ENCODE results near the gene EBF4.

EBF4 gene

DNA sequence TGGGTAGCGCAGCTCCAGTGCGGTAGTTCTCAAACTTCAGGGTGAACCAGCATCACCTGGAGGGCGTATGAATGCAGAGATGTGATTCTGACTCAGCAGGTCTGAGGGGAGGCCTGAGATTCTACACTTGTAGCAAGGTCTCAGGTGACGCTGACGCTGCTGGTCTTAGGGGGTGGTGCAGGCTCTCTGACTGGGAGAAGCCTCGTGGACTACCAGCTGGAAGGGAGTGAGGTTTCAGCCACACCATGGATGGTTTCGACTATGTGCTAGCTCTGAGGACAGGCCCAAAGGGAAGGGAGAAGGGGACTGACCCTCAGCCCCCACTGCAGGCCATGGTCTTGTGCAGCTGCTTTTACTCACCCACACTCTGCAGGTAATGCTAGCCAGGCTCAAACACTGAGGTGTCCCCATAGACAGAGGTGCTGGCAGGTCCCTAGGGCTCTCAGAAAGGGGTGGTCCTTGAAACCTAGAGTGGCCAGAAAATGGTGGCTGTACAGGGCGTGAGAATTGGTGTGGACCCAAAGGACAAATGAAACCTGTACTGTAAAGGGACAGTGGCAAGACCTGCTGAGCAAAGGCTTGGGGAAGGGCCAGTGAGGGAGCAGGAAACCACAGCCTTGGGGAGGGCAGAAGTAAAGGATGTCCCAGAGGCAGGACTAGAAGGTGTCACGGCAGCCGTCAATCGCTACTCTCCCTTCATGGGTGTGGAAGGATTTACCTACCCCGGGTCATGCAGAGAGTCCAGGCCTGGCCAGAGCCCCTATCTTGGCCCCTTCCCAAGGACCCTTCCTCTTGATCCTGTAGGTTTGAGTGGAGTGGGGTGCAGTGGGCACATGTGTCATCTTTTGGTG, 52.7 kb downstream of the EBF4 start:
- no peak for DNase-seq

DNA sequence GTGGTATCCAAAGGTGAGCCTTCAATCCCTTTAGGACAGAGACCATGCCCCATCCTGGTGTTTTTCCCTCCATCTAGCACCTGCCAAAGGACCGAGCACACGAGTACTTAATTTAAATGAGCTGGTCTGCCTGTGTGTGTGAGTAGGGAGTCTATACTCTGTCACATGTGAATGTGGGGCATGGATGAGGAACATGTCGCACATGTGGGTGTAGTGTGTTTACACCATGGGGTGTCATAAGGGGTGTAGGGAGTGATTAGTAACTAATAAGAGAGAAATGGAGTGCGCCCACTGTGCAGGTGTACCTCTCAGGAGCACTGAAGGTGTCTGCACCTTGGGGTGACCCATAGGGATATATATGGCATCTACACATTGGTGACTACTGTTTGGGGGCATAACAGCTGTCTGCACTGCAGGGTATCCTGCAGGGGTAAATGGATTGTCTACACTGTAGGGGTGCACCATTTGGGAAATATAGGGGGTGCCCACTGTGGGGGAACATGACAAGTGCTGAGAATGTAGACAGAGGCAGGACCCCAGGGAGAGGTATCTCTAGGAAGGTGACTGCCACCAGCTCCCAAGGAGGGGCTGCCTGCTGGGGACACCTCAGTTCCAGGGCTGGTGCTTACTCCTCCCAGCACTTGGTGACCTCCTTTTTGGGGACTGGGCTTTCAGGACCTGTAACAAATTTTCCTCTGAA, 53.5 kb downstream of the EBF4 start:
- no peak for DNase-seq

- peak; percentile 35 for DNase-seq
These were observed 54.2 kb downstream of the EBF4 start for GRCh38 chr20:2746636-2747265.

DNA sequence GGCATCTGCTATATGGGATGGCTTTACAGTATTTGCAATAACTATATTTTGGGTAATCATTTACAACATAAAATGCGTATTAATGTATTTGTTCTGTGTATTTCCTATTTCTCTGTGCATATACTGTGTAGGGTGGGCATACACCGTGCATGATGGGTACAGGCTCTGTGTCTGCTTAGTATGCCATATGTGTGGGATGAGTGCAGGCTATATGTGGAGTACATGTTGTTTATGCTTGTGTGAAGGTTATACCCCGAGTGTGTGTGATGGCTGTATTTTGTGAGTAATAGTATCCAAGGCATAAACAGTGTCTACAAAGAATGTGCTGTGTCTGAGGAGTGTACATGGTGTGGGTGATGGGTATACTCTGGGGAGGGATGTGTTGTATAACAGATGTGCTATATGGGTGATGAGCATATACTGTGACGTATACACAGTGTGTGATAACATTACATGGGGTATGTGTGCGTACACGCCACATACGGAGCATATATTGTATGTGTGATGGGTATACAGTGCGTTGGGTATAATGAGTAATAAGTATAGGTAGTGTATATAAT, 55.2 kb downstream of the EBF4 start:
- no peak for DNase-seq

- DNase-seq: no peak
These were observed 56.2 kb downstream of the EBF4 start for GRCh38 chr20:2748551-2749342.

DNA sequence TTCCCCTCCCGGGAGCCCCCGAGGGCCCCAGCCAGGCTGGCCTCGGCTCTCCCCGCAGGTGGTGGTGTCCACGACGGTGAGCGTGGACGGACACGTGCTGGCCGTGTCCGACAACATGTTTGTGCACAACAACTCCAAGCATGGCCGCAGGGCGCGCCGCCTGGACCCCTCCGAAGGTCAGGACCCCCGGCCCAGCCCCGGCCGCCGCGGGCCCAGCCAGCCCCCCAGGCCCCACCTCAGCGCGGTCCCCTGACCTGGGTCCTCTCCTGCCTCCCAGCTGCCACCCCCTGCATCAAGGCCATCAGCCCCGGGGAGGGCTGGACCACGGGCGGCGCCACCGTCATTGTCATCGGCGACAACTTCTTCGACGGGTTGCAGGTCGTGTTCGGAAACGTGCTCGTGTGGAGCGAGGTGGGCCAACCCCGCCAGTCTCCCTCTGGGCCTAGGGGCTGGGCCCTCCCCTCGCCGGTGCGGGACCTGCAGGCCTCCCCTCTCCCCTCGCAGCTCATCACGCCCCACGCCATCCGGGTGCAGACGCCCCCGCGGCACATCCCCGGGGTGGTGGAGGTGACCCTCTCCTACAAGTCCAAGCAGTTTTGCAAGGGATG, 56.9 kb downstream of the EBF4 start:
- no peak for DNase-seq

DNA sequence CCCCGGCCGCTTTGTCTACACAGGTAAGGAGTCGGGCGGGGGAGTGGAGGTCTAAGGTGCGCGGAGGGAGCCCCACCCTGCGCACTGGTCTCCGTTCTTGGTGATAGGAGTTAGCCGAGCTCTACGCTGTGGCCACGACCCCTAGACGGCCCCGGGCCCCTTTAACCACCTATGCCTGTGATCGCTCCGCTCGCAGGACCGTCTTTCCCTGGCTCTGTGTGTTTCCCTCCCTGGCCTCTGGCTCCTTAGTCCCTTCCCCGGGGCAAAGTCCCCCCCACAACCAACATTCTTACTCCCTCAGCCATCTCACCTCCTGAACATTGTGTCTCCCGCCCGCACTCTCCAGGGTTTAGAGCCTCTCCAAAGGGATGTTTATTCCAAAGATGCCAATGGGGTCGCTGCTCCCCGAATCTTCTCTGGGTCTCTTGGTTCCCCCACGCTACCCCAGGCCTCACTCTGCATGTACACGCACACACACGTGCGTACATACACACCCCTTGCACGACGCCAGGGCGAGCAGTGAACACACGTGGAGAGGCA, 57.4 kb downstream of the EBF4 start:
- DNase-seq: no peak

DNA sequence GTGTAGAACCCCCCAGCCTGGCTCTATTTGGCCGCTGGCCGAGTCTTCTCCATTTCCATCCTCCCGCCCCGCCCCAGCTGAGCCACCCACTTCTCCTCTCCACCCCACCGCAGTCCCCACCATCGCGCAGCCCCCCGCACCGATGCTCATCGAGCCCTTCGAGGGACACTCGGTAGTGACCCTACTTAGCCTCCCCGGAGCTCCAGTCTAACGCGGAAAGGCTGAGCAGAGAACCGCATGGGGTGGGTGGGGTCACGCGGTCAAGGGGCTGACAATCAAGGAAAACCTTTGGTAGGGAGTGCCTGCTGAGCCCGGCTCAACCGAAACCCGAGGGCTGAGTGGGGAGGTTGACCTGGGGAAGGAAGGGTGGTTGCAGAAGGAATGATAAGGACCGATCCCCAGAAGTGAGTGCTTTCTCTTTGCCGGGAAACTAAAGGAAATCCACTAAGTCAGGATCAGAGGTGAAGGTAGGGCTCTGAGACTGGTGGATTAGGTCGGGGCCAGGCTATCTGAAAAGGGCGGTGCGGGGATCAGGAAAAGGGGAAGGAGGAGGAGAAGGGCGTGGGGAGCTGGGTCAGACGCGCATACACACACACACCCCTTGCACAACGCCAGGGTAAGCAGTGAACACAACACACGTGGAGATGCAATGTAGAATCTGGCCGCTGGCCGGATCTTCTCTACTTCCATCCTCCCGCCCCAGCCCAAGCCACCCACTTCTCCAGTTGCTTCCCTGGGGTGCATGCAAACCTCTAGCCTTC, 58.1 kb downstream of the EBF4 start:
- DNase-seq: peak; percentile 77

DNA sequence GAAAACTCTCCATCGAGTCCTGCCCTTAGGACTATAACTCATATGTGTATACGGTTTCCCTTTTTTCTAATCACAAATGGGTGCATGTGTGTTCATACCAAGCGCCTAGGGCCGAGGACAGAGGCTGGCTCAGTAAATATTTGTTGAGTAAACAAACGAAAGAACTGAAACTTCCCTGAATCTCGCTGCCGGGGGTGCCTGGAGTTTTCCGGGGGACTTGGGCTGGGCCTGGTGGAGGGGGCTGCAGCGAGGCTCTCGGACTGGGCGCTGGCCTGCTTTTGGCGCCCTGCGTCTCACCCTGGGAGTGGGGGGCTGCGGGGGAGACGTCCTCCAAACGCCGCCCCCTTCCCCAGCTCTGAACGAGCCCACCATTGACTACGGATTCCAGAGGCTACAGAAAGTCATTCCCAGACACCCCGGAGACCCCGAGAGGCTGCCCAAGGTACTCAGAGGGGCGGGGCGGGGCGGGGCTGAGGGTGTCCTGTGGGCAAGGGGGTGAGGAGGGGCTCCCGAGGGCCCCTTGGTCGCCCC, 58.8 kb downstream of the EBF4 start:
- DNase-seq: no peak

DNA sequence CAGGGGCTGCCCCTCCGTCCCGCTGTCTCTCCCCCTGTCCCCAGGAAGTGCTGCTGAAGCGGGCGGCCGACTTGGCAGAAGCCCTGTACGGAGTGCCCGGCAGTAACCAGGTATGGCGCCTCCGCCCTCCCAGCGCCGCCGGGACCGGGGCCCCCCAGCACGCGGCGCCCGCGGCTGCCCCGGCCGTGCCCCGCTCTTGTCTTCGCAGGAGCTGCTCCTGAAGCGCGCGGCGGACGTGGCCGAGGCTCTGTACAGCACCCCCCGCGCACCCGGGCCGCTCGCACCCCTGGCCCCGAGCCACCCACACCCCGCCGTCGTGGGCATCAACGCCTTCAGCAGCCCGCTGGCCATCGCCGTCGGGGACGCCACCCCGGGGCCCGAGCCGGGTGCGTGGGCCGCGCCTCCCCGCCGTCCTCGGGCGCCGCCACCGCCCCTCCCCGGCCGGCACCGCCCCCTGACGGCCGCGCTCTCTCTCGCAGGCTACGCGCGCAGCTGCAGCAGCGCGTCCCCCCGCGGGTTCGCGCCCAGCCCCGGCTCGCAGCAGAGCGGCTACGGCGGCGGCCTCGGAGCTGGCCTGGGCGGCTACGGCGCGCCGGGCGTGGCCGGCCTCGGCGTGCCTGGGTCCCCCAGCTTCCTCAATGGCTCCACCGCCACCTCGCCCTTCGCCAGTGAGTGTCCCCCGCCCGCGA, 59.4 kb downstream of the EBF4 start:
- no peak for DNase-seq

DNA sequence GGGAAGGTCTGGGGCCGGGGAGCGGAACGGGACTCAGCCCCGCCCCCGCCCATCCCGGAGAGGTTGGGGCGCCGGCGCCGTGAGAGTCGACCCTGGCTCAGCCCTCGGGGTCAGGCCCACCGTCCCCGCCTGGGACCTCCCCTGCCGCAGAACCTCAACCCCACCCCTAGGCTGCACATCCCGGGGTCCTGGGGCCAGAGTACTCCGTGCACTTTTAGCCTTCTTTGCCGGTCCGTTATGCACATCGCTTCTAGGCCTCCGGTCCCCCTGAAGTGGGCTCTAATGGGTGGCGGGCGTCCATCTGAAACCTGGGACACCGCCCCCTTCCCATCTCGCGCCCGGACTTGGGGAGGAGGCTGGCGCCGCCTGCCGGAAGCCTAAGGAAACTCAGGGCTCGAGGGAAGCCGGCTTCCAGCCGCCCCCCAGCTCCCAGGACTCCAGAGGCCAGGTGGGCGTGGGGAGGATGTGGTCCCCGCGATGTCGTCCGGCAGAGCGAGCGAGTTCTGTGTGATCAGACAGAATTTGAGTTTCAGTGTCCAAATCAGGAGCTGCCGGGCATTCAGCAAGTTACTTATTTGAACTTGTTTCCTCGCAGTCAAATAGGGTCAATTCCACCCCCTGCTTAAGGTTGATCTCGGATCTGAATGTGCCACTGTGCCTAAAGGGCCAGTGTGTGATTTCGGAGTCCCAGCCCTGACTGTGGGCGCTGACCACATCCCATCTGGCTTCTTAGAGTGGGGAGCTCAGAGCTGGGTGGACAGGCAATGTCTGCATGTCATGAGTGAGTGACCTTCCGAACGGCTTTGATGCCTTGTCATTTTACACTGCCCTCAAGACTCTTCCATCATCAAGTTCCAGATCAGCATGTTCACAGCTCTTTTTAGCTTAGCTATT, 60.2 kb downstream of the EBF4 start:
- peak; percentile 60 for DNase-seq

DNA sequence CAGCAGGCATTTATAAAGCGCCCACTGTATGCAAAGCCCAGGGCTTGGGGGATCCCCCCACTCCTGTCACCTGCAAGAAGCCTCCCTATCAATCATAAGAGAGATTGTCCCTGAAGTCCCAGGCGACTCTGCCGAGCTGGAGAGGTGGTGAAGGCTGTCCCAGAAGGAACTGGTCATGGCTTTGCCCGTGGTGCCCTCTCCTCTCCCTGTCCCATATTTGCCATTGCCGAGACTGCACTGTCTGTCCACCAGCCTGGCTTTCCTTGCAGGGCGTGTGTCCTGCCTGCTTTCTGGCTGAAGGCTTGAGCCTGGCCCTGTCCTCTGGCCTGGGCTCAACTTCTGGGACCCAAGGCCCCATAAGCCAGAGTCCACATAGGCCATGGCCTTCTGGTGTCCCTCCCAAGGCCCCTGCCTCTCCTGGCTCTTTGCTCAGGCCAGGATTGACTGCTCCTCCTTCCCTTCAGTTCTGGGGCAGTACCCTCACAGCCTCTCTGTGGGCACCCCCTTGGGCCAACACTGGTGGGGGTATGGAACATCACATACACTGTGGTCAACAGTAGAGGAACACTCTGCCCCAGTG, 61.0 kb downstream of the EBF4 start:
- DNase-seq: no peak

DNA sequence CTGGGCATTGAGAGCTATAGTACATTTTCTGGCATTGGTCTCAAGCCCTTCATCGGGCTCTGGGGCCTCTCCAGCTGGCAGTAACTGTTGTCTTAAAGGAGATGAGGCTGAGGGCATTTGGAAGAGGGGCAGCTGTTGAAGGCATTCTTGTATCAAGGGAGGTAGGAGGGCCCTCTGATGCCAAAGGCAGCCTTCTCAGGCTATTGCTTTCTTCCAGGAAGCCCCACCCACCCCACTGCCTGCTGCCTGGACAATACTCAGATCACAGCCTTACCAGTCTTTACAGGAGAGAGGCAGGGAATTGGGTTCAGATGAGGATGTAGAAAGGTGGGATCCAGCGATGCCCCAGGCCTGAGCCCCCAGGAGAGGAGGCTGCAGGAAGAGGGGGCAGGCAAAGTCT, 61.8 kb downstream of the EBF4 start:
- DNase-seq: no peak

DNA sequence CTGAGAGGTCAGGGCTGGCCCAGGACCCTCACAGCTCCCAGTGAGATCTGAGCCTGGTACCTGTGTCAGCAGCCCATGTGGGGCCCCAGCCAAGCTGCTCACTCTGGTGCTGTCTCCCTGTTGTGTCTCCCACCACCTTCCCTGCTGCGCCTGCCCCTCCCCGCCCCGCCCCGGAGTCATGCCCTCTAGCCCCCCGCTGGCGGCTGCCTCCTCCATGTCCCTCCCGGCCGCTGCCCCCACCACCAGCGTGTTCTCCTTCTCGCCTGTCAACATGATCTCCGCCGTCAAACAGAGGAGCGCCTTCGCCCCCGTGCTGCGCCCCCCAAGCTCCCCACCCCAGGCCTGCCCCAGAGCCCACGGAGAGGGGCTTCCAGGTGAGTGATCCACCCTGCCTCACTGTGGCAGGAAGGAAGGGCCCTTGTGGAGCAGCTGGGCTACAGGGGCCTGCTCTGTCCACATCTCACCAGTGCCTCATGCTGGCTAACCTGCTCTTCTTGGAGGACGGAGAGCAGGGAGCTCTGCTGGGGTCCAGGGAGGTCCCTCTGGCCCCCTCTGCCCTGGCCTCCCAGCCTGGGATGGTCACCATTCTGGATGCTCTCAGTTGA, 63.0 kb downstream of the EBF4 start:
- no peak for DNase-seq

DNA sequence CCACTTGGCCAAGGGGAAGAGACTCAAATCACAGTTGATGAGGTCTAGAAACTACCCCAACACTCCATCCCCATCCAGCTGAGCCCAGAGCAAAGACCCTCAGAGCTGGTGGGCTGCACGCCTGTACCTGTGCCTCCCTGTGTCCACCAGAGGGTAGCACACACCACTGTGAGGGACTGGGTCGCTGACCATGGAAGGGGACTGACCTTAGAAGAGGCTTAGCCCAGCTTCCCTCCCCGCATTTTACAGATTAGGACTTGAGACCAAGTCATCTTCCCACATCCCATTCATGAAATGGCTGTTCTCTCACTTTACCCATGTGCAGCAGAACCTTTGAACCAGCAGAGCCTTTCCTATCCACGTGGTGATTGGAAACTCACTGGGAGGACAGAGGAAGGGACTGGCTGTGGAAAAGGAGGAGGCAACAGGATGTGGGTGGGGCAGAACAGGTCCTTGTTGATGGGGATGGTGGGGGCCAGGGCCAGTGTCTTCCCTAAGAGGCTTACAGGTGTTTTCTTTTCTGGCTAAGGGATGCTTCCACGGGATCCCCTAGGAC, 63.6 kb downstream of the EBF4 start:
- DNase-seq: peak; percentile 71

DNA sequence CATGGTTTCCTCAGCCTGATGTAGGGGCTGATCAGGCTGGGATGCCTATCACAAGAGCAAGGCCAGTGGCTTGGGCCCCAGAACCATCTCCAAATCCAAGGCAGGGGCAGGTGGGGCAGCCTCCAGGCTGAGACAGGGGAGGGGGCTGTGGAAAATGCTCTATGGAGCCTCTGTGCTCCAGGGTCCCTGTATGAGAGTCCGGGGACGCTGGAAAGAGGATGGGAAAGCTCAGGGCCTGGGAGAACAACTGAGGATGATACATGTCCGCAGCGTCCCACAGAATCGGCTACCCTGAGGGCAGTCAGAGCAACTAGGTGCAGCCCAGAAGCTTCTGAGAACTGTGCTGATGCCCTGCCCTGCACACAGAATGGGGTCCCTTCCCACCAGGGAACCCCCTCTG, 64.4 kb downstream of the EBF4 start:
- no peak for DNase-seq

DNA sequence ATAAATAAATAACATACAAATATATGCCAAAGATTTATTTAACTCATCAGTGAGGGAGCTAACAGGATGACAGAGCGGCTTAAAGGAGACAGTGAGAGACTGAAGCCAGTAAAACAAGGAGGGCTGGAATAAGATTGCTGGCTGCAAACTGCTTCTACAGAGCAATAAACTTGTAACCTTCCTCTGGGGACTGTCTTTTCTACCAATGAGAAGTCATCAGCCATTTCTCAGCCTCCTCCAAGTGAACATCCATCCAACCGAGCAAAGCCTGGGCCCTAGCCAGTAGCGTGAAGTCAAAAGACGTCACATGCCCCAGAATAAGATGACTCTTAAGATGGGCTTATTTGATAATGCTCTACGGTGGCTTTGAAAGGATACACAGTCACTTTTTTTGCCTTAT, 65.4 kb downstream of the EBF4 start:
- no peak for DNase-seq

- no peak for DNase-seq
These were observed 66.6 kb downstream of the EBF4 start for GRCh38 chr20:2759143-2759542.
